Measurements from ENCODE around the gene MAPK11.

DNA sequence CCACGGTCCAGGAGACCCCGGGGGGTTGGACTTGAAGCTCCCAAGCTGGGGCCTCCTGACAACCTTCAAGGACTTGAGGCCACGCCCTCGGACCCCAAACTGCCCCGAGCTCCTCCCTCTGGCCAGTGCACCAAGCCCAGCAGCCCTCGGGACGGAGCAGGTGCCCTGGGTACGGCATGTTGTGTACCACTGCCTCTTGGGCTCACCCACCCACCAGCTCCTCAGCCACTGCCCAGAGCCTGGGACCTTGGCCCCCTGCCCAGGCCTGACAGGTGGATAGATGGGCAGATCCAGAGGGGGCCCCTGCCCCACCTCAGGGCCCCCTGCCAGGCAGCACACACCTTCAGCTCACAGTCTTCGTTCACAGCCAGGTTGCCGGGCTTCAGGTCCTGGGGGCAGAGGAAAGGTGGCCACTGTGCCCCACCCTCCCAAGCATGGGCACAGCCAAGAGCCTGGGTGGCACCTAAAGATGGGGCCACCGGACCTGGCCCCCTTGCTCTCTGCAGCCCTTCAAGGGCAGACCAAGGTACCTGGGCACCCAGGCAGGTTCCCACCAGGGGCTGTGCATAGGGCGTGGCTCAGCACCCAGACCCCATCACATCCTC lies 13.8 kb downstream of the MAPK11 start:
- TF ChIP-seq POLR2A (IDR thresholded peaks at IDR 0.05; ENCODE audit: low read length) (no peak), GATA1 (IDR thresholded peaks at IDR 0.05; ENCODE audit: low read depth, low read length) (no peak)
